NCI-H1105 (cell line): ENCODE results near the gene AK2.

Experiments used
- DNase-seq: peaks from one replicate; lab custom pipeline; 2025; lab: John Stamatoyannopoulos, UW

Gene AK2

GRCh38 chr1:33021567-33022431, 14.9 kb downstream of the AK2 start:
- DNase-seq, result no peak

GRCh38 chr1:33018112-33018511, 18.6 kb downstream of the AK2 start:
- DNase-seq, result no peak

- DNase-seq, result no peak
Observed at GRCh38 chr1:33017175-33017574, 19.5 kb downstream of the AK2 start.

- DNase-seq, result no peak
Observed at GRCh38 chr1:33015216-33015615, 21.5 kb downstream of the AK2 start.

GRCh38 chr1:33014464-33015163, 22.1 kb downstream of the AK2 start:
- no peak for DNase-seq

- no peak for DNase-seq
Observed at GRCh38 chr1:33013791-33014190, 22.9 kb downstream of the AK2 start.

GRCh38 chr1:33012165-33012564, 24.5 kb downstream of the AK2 start:
- DNase-seq, result no peak

GRCh38 chr1:33010932-33011731, 25.6 kb downstream of the AK2 start:
- no peak for DNase-seq

- no peak for DNase-seq
Observed at GRCh38 chr1:33009561-33009960, 27.1 kb downstream of the AK2 start.

- no peak for DNase-seq
Observed at GRCh38 chr1:33008051-33008914, 28.4 kb downstream of the AK2 start.

GRCh38 chr1:33007190-33008050, 29.3 kb downstream of the AK2 start:
- no peak for DNase-seq

- DNase-seq, result no peak
Observed at GRCh38 chr1:33005838-33006421, 30.8 kb downstream of the AK2 start.

GRCh38 chr1:33005117-33005837, 31.4 kb downstream of the AK2 start:
- DNase-seq, result no peak

- DNase-seq, result no peak
Observed at GRCh38 chr1:33004613-33005012, 32.1 kb downstream of the AK2 start.

- no peak for DNase-seq
Observed at GRCh38 chr1:33003657-33004056, 33.0 kb downstream of the AK2 start.

- no peak for DNase-seq
Observed at GRCh38 chr1:33002006-33002405, 34.7 kb downstream of the AK2 start.

- DNase-seq, result no peak
Observed at GRCh38 chr1:33001282-33001681, 35.4 kb downstream of the AK2 start.

- no peak for DNase-seq
Observed at GRCh38 chr1:33000427-33001026, 36.2 kb downstream of the AK2 start.

GRCh38 chr1:32998997-32999396, 37.7 kb downstream of the AK2 start:
- DNase-seq, result no peak
